HepG2 (cell line): ENCODE measurements around the gene SMTN. TPM values are rescaled to one million over a fixed set of nuclear protein-coding genes. Genes with fewer than 3 reads are reported as not detected.
"Not testable (repeated sequence)": the region's sequence is repeated elsewhere in the genome, so short reads cannot be mapped to it uniquely, and the experiment has no call there.

Experiments used
- ATAC-seq: fragments of 200-7000 bp; cut with Tn5 transposase; 3 replicates; pipeline ENCODE4 v1.9.1; 2020; ENCODE audit warnings: mild to moderate bottlenecking, moderate library complexity
- BruUV-seq: library from RNA; stranded (reverse); fragments of 400-500 nt; replicated peaks from 2 replicates; lab custom pipeline; 2021; lab: Mats Ljungman, UMichigan
- CTCF ChIA-PET: fragments of 300-600 bp; formaldehyde crosslinking; extraction: SDS; loops from one replicate; lab custom pipeline; 2021; ENCODE audit warnings: low total read pairs, inconsistent platforms, low intra/inter-chr PET ratio; lab: Yijun Ruan, JAX
- POLR2A ChIA-PET: fragments of 350-600 bp; sonication (Branson Sonifier 250); formaldehyde crosslinking; loops from one replicate; lab custom pipeline; 2020; ENCODE audit warnings: antibody characterized with exemption, inconsistent platforms; lab: Yijun Ruan, JAX
- DNase-seq: peaks from one replicate; pipeline ENCODE4 v3.0.0-alpha.2; 2015; ENCODE audit warnings: low spot score
- FAIRE-seq: peaks from 3 replicates; lab custom pipeline; 2011; peaks lifted over from hg19 to GRCh38; lab: Jason Lieb, UNC
- H2AFZ ChIP-seq: one replicate; pipeline ENCODE4 v1.6.1; 2011; ENCODE audit warnings: low read length, inconsistent platforms
- H3K27ac ChIP-seq: fragments of 300-600 bp; 3 replicates; pipeline ENCODE4 v1.8.0; 2011; ENCODE audit warnings: mixed run types, mild to moderate bottlenecking, mixed read lengths, low read length, inconsistent platforms; ENCODE audit not compliant: insufficient read depth; ENCODE audit errors: extremely low read length
- H3K27me3 ChIP-seq, 2 experiments: fragments of 200-600 bp in 1 of 2; 2 replicates in 1 of 2; 3 replicates in 1 of 2; pipeline versions ENCODE4 v1.6.0 to v1.8.0; 2011; ENCODE audit warnings: low read length in 2 of 2, mild to moderate bottlenecking in 2 of 2, moderate library complexity in 2 of 2, inconsistent platforms in 1 of 2; ENCODE audit not compliant: insufficient read depth in 2 of 2, control insufficient read depth in 1 of 2
- H3K36me3 ChIP-seq, 2 experiments: fragments of 200-600 bp in 1 of 2; replicated peaks in 1 of 2; 2 replicates in 1 of 2; 3 replicates in 1 of 2; pipeline versions ENCODE4 v1.5.1 to v1.8.0; 2011; ENCODE audit warnings: low read length in 2 of 2, inconsistent platforms in 1 of 2; ENCODE audit not compliant: insufficient read depth in 2 of 2, control insufficient read depth in 1 of 2
- H3K4me1 ChIP-seq: 2 replicates; pipeline ENCODE4 v1.5.1; 2012; ENCODE audit warnings: low read length, inconsistent platforms; ENCODE audit not compliant: insufficient read depth
- H3K4me2 ChIP-seq: 2 replicates; pipeline ENCODE4 v1.6.0; 2011; ENCODE audit warnings: low read depth, low read length, inconsistent platforms
- H3K4me3 ChIP-seq, 3 experiments: fragments of 200-600 bp in 1 of 3; sonication (generic), shearing (Covaris generic) in 1 of 3; replicated peaks in 1 of 3; 2 replicates each; pipeline ENCODE4 v1.5.1; 2011 to 2016; ENCODE audit warnings: low read length in 3 of 3, inconsistent platforms in 2 of 3, low read depth in 2 of 3, mild to moderate bottlenecking in 2 of 3, control low read depth in 1 of 3, mixed read lengths in 1 of 3; ENCODE audit not compliant: insufficient read depth in 1 of 3
- H3K79me2 ChIP-seq: one replicate; pipeline ENCODE4 v1.6.1; 2011; ENCODE audit warnings: low read length, inconsistent platforms; ENCODE audit not compliant: insufficient read depth
- H3K9ac ChIP-seq: 2 replicates; pipeline ENCODE4 v1.6.0; 2011; ENCODE audit warnings: mild to moderate bottlenecking, low read depth, low read length, inconsistent platforms; ENCODE audit not compliant: insufficient read depth
- H3K9me3 ChIP-seq: 2 replicates; pipeline ENCODE4 v1.5.1; 2012; ENCODE audit warnings: mild to moderate bottlenecking, low read length
- H4K20me1 ChIP-seq: 2 replicates; pipeline ENCODE4 v1.6.0; 2011; ENCODE audit warnings: inconsistent platforms, mild to moderate bottlenecking, low read length, moderate library complexity; ENCODE audit not compliant: insufficient read depth
- MAFF ChIP-seq: IDR thresholded peaks from 2 replicates; pipeline ENCODE4 v1.6.1; 2011; ENCODE audit warnings: low read depth, low read length, improper control_type of control experiment
- SALL1 ChIP-seq: sonication (generic); formaldehyde crosslinking; IDR thresholded peaks from 2 replicates; pipeline ENCODE4 v1.8.0; 2022; ENCODE audit warnings: mild to moderate bottlenecking, missing genetic modification reagents
- ZFX ChIP-seq: sonication (generic); formaldehyde crosslinking; IDR thresholded peaks from 2 replicates; pipeline ENCODE4 v1.4.0; 2020; ENCODE audit warnings: mild to moderate bottlenecking, low read depth, missing genetic modification reagents, moderate library complexity
- ZFY ChIP-seq: sonication (generic); formaldehyde crosslinking; IDR thresholded peaks from 2 replicates; pipeline ENCODE4 v1.4.0; 2020; ENCODE audit warnings: missing genetic modification reagents
- ZNF687 ChIP-seq: sonication (generic); formaldehyde crosslinking; IDR thresholded peaks from 2 replicates; pipeline ENCODE4 v1.5.1; 2020; ENCODE audit warnings: mild to moderate bottlenecking, missing genetic modification reagents, moderate library complexity
- WGBS: methylation state at CpG from one replicate; pipeline ENCODE4 v1.1.6; 2017; ENCODE audit warnings: low lambda C conversion rate; 5-methylcytosine and 5-hydroxymethylcytosine counted together
- in situ Hi-C: cut with HindIII; loops from 2 replicates; pipeline ENCODE4 v1.10.0; 2017; ENCODE audit warnings: low pct_unique_long_range_greater_than_20kb; ENCODE audit not compliant: extremely low pct_ligation_motif_present
- intact Hi-C: fragments of 100-400 bp; cut with micrococcal nuclease; formaldehyde crosslinking; loops from one replicate; pipeline ENCODE4 v1.10.0; 2022; ENCODE audit not compliant: unreplicated experiment
- polyA plus RNA-seq, 8 experiments: library from polyadenylated mRNA; depleted of rRNA in 3 of 8; stranded (reverse) in 7 of 8; unstranded in 1 of 8; fragments of >200 nt; fragmentation: Illumina TruSeq in 4 of 8; extraction: Trizol in 4 of 8; gene quantifications; 2 replicates each; pipeline versions ENCODE4 v1.2.1 to v1.2.3, GENCODE V29; 2011 to 2016; ENCODE audit warnings: low read depth in 4 of 8, missing spikeins in 1 of 8, mixed read lengths in 1 of 8; ENCODE audit not compliant: insufficient read depth in 1 of 8
- total RNA-seq, 5 experiments: library from RNA; depleted of rRNA; stranded (reverse); fragments of >200 nt; fragmentation: Illumina TruSeq; extraction: Trizol; gene quantifications; 2 replicates each; pipeline ENCODE4 v1.2.3, GENCODE V29; 2016; ENCODE audit warnings: low read depth in 1 of 5

SMTN gene
- total and polyA plus RNA-seq, 2 of the 13 experiments (the other 11 are each of a cell fraction or from before 2014, with no cell fraction given): 14.7 to 26.1 TPM

DNA sequence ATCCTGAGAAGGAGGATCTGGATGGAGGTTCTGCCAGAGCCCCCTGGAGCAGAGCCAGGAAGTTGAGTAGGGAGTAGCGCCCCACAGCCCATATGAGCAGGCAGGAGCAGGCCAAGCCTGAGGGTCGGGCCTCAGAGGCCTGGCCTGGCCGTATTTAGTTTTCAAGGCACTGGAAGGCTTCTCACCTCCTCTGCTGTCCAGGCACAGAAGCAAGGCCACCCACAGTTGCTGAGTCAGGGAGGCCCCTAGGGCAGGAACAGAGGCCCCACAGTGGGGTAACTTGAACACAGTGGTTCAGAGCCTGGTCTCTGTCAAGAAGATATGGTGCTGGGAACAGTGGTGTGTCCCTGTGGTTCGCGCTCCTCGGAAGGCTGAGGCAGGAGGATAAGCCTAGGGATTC, 21.5 kb upstream of the SMTN start:
- ATAC-seq, POLR2A ChIA-PET: not testable (repeated sequence)

More for the DNA sequence above, 21.5 kb upstream of the SMTN start:
- intact Hi-C loops: loop anchor here (5.0 kb wide), 1 partner anchor 92 kb away; the partner anchor contains the start of genes MORC2 and TUG1
- H3K36me3 ChIP-seq, CTCF ChIA-PET, H3K4me3 ChIP-seq, H3K4me2 ChIP-seq, H3K9me3 ChIP-seq, H2AFZ ChIP-seq, H3K9ac ChIP-seq, FAIRE-seq, H4K20me1 ChIP-seq, DNase-seq, H3K27me3 ChIP-seq, BruUV-seq, H3K79me2 ChIP-seq, in situ Hi-C loops: not testable (repeated sequence)
- peak overlapping the region; percentile 36 for H3K27ac ChIP-seq
- peaks cover 67% of the 10 kb centered on the region for H3K4me1 ChIP-seq
- WGBS: 44% methylated on average over 4 of the region's 6 CpGs
- TF ChIP-seq ZFX (0 out of 2 replicates have a peak, but pooled peaks have one; percentile 25), MAFF (0 out of 2 replicates have a peak, but pooled peaks have one; percentile 2), SALL1 (CRISPR knock-in tag) (0 out of 2 replicates have a peak, but pooled peaks have one; percentile 12), ZFY (CRISPR knock-in tag) (0 out of 2 replicates have a peak, but pooled peaks have one; percentile 28), ZNF687 (CRISPR knock-in tag) (peak; percentile 54)
